GM13977 (cell line): ENCODE measurements around the gene ZNF598.

Source experiments
- DNase-seq: peaks from one replicate; pipeline ENCODE4 v3.0.0; 2012; ENCODE audit warnings: low spot score
- in situ Hi-C: fragments of 300-500 bp; cut with MboI; formaldehyde crosslinking; loops from one replicate; pipeline ENCODE4 v1.12.0; 2022; ENCODE audit warnings: low sequenced_read_pairs, low pct_unique_long_range_greater_than_20kb, mixed read lengths, inconsistent platforms; ENCODE audit not compliant: unreplicated experiment
- TF ChIP-seq, protein P1 (sequence below): IDR thresholded peaks from 2 replicates; pipeline ENCODE4 v1.5.1; 2012; ENCODE audit warnings: mild to moderate bottlenecking, control low read depth; ENCODE audit not compliant: insufficient read depth; ENCODE audit errors: extremely low read depth, missing control alignments

The ZNF598 gene

DNA sequence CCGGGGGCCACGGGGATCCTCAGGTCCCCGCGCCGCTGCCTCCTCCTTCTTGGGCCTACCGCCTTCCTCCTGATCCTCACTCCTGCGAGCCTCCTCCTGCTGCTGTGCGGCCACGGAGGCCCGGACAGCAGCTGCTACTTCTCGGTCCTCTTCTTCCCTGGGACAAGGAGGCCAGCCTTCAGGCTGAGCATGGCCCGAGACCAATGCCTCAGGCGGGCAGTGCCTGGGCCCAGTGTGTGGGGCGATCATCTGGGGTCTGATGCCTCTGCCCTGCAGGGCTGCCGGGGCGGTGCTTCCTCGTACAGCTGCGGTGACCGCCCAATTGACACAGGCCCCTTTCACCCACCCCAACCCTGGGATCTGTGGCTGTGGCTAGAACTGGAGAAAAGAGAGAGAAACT, 8.6 kb downstream of the ZNF598 start:
- TF ChIP-seq, protein P1, sequence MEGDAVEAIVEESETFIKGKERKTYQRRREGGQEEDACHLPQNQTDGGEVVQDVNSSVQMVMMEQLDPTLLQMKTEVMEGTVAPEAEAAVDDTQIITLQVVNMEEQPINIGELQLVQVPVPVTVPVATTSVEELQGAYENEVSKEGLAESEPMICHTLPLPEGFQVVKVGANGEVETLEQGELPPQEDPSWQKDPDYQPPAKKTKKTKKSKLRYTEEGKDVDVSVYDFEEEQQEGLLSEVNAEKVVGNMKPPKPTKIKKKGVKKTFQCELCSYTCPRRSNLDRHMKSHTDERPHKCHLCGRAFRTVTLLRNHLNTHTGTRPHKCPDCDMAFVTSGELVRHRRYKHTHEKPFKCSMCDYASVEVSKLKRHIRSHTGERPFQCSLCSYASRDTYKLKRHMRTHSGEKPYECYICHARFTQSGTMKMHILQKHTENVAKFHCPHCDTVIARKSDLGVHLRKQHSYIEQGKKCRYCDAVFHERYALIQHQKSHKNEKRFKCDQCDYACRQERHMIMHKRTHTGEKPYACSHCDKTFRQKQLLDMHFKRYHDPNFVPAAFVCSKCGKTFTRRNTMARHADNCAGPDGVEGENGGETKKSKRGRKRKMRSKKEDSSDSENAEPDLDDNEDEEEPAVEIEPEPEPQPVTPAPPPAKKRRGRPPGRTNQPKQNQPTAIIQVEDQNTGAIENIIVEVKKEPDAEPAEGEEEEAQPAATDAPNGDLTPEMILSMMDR, result no peak
- in situ Hi-C loops, result no loop called here
- DNase-seq, result no peak

DNA sequence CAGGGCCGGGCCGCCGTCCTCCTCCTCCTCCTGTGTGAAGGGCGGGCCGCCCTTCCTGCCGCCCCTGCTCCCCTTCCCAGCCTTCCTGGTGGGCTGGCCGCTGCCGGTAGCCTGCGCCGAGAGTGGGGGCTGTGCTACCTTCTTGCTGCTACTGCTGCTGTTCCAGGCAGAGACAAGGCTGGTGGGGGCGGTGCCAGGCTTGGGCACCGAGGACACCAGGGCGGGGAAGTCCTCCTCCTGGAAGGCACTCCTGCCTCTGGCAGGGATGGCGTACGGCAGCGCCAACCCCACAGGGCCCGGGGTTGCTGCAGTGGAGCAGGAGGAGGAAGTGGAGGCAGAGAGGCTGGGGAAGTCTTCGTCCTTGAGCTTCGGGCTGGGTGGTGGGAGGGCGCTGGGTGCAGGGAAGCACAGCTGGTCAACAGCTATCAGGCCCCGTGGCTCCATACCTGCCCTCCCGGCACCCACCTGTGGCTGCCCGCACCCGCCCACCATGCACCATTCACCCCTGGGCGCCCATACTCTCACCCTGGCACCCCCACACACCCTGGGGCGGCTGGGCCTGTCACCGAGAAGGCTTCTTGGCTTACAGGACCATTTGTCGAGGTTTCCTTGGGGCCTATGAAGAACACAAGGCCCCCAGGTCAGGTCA, 9.6 kb downstream of the ZNF598 start:
- in situ Hi-C loops, result no loop called here

DNA sequence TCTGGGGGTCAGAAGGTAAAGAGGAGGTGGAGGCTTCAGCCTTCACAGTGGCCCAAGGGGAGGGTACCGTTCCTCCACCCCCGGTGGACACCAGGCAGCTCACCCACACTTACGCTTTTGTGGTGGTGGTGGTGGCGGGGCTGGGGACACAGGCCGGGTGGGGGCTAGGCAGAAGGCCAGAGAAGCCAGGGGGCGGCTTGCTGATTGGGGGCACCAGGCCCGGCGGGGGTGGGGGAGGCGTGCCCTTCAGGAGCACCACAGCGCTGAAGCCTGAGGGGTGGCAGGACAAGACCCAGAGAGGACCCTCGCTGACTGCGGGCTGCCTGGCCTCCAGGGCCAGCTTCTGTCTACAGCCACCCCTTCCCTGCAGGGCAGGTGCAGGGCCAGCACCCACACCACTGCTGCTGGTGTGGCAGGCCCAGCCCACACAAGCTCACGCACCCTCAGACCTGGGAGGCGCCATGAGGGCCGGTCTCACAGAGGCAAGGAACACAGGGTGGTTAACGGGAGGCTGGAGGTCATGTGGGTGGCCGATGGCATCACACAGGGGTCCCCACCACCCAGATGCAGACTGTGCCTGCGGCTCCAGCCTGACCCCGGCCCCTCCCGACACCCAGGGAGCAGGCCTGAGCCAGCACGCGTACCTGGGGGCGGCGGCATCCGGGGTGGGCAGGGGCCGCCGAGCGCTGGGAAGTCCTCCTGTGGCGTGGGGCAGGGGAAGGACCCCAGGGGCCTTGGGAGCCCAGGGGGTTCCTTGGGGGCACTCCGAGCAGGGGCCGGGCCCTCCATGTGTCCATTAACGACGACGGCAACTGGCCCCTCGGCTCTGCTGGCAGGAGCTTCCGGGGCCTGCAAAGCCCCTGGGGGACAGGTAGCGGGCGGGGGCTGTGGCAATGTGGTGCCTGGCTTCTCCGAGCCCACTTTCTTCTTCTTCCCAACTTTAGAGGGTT, 10.5 kb downstream of the ZNF598 start:
- TF ChIP-seq, protein P1, result no peak
- DNase-seq, result no peak
- in situ Hi-C loops, result no loop called here

More for the DNA sequence above, 9.6 kb downstream of the ZNF598 start:
- no peak for DNase-seq
- TF ChIP-seq, protein P1, result no peak

DNA sequence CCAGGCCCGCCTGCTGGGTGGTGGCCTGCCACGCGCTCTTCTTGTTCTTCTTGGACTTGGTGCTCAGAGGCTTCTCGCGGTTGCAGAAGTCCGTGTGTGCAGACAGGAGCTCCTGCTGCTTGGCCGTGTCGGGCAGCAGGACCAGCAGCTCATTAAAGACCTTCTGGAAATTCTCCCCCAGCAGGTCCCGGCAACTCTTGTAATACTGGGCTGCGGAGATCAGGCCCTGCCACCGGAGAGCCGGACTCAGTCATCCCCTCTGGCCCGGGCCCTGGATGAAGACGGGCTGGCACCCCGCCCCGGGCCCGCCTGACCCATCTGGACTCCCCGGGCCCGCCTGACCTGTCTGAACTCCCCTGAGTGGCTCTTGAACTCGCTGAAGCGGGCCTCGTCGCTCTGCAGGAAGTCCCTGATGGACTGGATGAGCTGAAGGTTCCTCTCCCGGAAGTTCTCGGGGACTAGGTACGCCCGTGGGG, 11.2 kb downstream of the ZNF598 start:
- in situ Hi-C loops, result no loop called here
- TF ChIP-seq, protein P1, result no peak

DNA sequence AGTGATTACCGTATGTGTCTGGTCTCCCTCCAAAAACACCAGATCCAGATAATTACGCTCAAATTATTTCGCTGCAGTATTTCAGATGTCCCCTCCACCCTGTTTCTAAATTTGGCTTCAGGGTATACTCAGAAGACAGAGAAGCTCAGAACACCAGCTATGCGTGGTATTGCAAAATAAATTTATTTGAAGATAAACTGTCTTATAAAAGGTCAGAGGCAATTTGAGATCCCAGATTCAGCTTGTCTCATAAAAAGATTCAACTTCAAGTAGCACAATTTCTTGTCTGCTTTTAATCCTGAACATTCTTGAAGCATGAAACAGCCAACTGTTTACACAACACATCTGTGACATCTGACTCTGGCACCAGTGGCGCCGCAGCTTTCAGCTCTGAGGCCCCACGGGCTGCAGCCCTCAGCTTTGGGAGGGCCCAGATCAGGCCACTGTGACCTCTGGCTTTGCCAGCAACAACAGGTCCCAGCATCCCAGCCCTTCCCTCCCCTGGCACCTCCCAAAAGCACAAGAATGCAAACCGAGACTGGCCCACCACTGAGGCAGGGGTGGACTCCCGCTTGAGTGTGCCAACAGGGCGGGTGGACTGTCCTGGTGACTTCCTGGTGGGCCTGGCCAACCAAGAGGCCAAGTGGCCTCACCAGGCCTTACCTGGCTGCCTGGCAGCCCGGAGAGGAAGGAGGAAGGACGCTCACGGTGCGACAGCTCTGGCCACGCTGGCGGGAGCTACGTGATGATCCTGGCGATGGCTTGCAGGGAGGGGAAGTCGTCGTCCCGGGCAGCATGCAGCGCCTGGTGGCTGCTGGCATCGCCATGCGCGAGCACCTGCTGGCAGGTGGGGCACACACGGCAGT, 11.9 kb downstream of the ZNF598 start:
- in situ Hi-C loops, result no loop called here
- TF ChIP-seq, protein P1, result no peak
- no peak for DNase-seq

More for the DNA sequence above, 11.2 kb downstream of the ZNF598 start:
- no peak for DNase-seq

DNA sequence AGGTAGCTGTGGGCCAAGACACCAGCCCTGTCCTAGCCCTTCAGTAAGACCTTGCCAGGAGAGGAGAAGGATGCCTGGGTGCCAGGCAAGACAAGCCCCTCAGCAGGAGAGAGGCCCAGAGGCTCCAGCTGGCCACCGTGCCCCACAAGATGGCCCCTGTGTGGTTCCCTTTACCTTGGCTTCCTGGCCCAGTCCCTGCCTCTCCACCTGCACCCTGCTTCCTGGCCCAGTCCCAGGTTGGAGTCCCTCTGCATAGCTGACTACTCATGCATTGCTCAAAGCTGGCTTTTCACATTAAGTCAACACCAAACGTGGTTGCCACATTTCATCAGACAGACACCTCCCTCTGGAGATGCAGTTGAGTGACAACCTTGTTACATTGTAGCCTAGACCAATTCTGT, 15.9 kb downstream of the ZNF598 start:
- TF ChIP-seq, protein P1, result no peak
- no peak for DNase-seq
- in situ Hi-C loops, result no loop called here
